K562 (cell line): ENCODE results near the gene DCLK2. TPM values are rescaled to one million over a fixed set of nuclear protein-coding genes. Genes with fewer than 3 reads are reported as not detected.
A peak's percentile ranks its signal among the peaks of the same experiment; 100 is the strongest.

Experiments used
- ATAC-seq: fragments of 200-7000 bp; cut with Tn5 transposase; 3 replicates; pipeline ENCODE4 v1.9.1; 2020; ENCODE audit warnings: moderate library complexity
- Bru-seq: library from RNA; stranded (reverse); fragments of 400-500 nt; gene quantifications from one replicate; lab custom pipeline; 2021; lab: Mats Ljungman, UMichigan
- BruChase-seq, 2 experiments: library from RNA; stranded (reverse); fragments of 400-500 nt; gene quantifications; one replicate each; lab custom pipeline; 2021; lab: Mats Ljungman, UMichigan
- BruUV-seq: library from RNA; stranded (reverse); fragments of 400-500 nt; replicated peaks from 2 replicates; lab custom pipeline; 2021; lab: Mats Ljungman, UMichigan
- CTCF ChIA-PET: fragments of 300-600 bp; formaldehyde crosslinking; extraction: SDS; loops from one replicate; lab custom pipeline; 2021; ENCODE audit warnings: low intra/inter-chr PET ratio; lab: Yijun Ruan, JAX
- POLR2A ChIA-PET: fragments of 300-600, 350-650 bp; sonication (Branson Sonifier 250); formaldehyde crosslinking; extraction: SDS; loops from one replicate; lab custom pipeline; 2021; ENCODE audit warnings: antibody characterized with exemption, inconsistent platforms; lab: Yijun Ruan, JAX
- DNase-seq, 4 experiments: peaks; one replicate each; pipeline versions ENCODE4 v3.0.0 to v3.0.0-alpha.2; 2011 to 2018; ENCODE audit warnings: low spot score in 3 of 4, mixed read lengths in 3 of 4; ENCODE audit errors: extremely low read depth in 1 of 4
- FAIRE-seq: peaks from 2 replicates; lab custom pipeline; 2011; peaks lifted over from hg19 to GRCh38; lab: Jason Lieb, UNC
- H2AFZ ChIP-seq: 2 replicates; pipeline ENCODE4 v1.6.0; 2011; ENCODE audit warnings: low read depth, low read length, control low read depth, inconsistent platforms
- H3K27ac ChIP-seq: fragments of 200-600 bp; 3 replicates; pipeline ENCODE4 v1.8.0; 2011; ENCODE audit warnings: low read depth, mild to moderate bottlenecking, control low read depth, inconsistent platforms, low read length, moderate library complexity, mixed read lengths; ENCODE audit errors: extremely low read depth
- H3K27me3 ChIP-seq, 2 experiments: fragments of 300-600 bp in 1 of 2; 2 replicates in 1 of 2; 3 replicates in 1 of 2; pipeline versions ENCODE4 v1.6.0 to v1.8.0; 2011; ENCODE audit warnings: inconsistent platforms in 2 of 2, low read length in 2 of 2, mild to moderate bottlenecking in 1 of 2, mixed read lengths in 1 of 2, moderate library complexity in 1 of 2; ENCODE audit not compliant: control insufficient read depth in 2 of 2, insufficient read depth in 2 of 2
- H3K36me3 ChIP-seq: fragments of 300-600 bp; 3 replicates; pipeline ENCODE4 v1.8.0; 2011; ENCODE audit warnings: mild to moderate bottlenecking, low read length, inconsistent platforms; ENCODE audit not compliant: control insufficient read depth, insufficient read depth
- H3K4me1 ChIP-seq, 2 experiments: fragments of 200-600 bp in 1 of 2; replicated peaks in 1 of 2; 2 replicates in 1 of 2; 3 replicates in 1 of 2; pipeline versions ENCODE4 v1.5.1 to v1.8.0; 2011; ENCODE audit warnings: inconsistent platforms in 2 of 2, low read length in 2 of 2, mild to moderate bottlenecking in 1 of 2, mixed read lengths in 1 of 2, moderate library complexity in 1 of 2; ENCODE audit not compliant: control insufficient read depth in 2 of 2, insufficient read depth in 2 of 2
- H3K4me2 ChIP-seq: 2 replicates; pipeline ENCODE4 v1.6.1; 2011; ENCODE audit warnings: low read length, control low read depth, inconsistent platforms, mixed read lengths; ENCODE audit not compliant: insufficient read depth
- H3K4me3 ChIP-seq: fragments of 200-600 bp; sonication (generic), shearing (Covaris generic); 2 replicates; pipeline ENCODE4 v1.5.1; 2016; ENCODE audit warnings: control low read depth, inconsistent platforms
- H3K79me2 ChIP-seq: fragments of 200-600 bp; 3 replicates; pipeline ENCODE4 v1.8.0; 2011; ENCODE audit warnings: low read length, inconsistent platforms; ENCODE audit not compliant: control insufficient read depth, insufficient read depth
- H3K9ac ChIP-seq, 2 experiments: 2 replicates each; pipeline versions ENCODE4 v1.6.0 to v1.6.1; 2011; ENCODE audit warnings: low read depth in 2 of 2, low read length in 2 of 2, control low read depth in 1 of 2, inconsistent platforms in 1 of 2, mild to moderate bottlenecking in 1 of 2, mixed read lengths in 1 of 2; ENCODE audit not compliant: insufficient read depth in 1 of 2
- H3K9me1 ChIP-seq: one replicate; pipeline ENCODE4 v1.6.0; 2011; ENCODE audit warnings: inconsistent platforms, mild to moderate bottlenecking, low read length, moderate library complexity; ENCODE audit not compliant: control insufficient read depth, insufficient read depth
- H3K9me3 ChIP-seq: replicated peaks from 2 replicates; pipeline ENCODE4 v1.5.1; 2011; ENCODE audit warnings: low read depth, low read length, inconsistent platforms; ENCODE audit not compliant: control insufficient read depth, insufficient read depth
- H4K20me1 ChIP-seq: replicated peaks from 2 replicates; pipeline ENCODE4 v1.6.1; 2011; ENCODE audit warnings: low read length, inconsistent platforms, mixed read lengths; ENCODE audit not compliant: control insufficient read depth, insufficient read depth
- POLR3G ChIP-seq: IDR thresholded peaks from 2 replicates; pipeline ENCODE4 v1.6.1; 2011; ENCODE audit not compliant: insufficient read length, insufficient replicate concordance; ENCODE audit errors: extremely low read depth
- UBTF ChIP-seq, 2 experiments: IDR thresholded peaks; 2 replicates each; pipeline ENCODE4 v1.6.1; 2012; ENCODE audit warnings: improper control_type of control experiment in 2 of 2, low read depth in 2 of 2, low read length in 2 of 2, borderline replicate concordance in 1 of 2
- whole genome bisulfite sequencing: fragments of 100-300 bp; shearing (Covaris generic); methylation state at CpG from one replicate; pipeline ENCODE4 v1.1.6; 2016; ENCODE audit warnings: low coverage, mixed read lengths; ENCODE audit not compliant: insufficient coverage; ENCODE audit errors: missing lambda C conversion rate; 5-methylcytosine and 5-hydroxymethylcytosine counted together
- in situ Hi-C: fragments of 300-500 bp; cut with MboI; formaldehyde crosslinking; loops from 4 replicates; pipeline ENCODE4 v1.15.0; 2018; ENCODE audit warnings: inconsistent platforms, mixed read lengths
- intact Hi-C: fragments of 100-400 bp; cut with micrococcal nuclease; formaldehyde crosslinking; loops from 2 replicates; pipeline ENCODE4 v1.14.2; 2022
- long read RNA-seq, 3 experiments: library from polyadenylated mRNA in 2 of 3; library from RNA in 1 of 3; unstranded in 2 of 3; stranded (forward) in 1 of 3; transcript quantifications; one replicate each; pipeline ENCODE4 v2.0.0, GENCODE V29; 2019 to 2022
- polyA minus RNA-seq, 3 experiments: library from RNA; depleted of rRNA, polyadenylated mRNA; stranded (reverse); fragments of >200 nt; gene quantifications; 2 replicates each; pipeline ENCODE4 v1.2.3, GENCODE V29; 2011
- polyA plus RNA-seq, 8 experiments: library from polyadenylated mRNA; depleted of rRNA in 4 of 8; stranded (reverse) in 5 of 8; unstranded in 3 of 8; fragments of >200 nt; fragmentation: Nextera tagmentation in 2 of 8; fragmentation: Illumina TruSeq in 1 of 8; extraction: Ambion mirVana in 2 of 8; extraction: Trizol in 1 of 8; gene quantifications; 2 replicates each; pipeline versions ENCODE4 v1.2.1 to v1.2.3, GENCODE V29; 2011 to 2014; ENCODE audit warnings: inconsistent platforms in 1 of 8, missing spikeins in 1 of 8
- total RNA-seq, 7 experiments: library from RNA; depleted of rRNA in 6 of 7; stranded (reverse); fragments of >200 nt in 6 of 7; fragmentation: Illumina TruSeq in 2 of 7; extraction: Trizol in 2 of 7; gene quantifications; 2 replicates each; pipeline versions ENCODE4 v1.2.1 to v1.2.3, GENCODE V29; 2011 to 2021; ENCODE audit warnings: low replicate concordance in 1 of 7

Gene DCLK2
- not detected in 2 replicates for total RNA-seq (2011; cell fraction: chromatin; rRNA removed; ENCODE audit: low replicate concordance)
- not detected in 2 replicates for total RNA-seq (2011; cell fraction: nucleolus; rRNA removed)
- not detected in 2 replicates for total RNA-seq (2011; cell fraction: nucleoplasm; rRNA removed)
- total RNA-seq (2014; rRNA removed), result not detected in 2 replicates
- total RNA-seq (2014; rRNA removed; fragmentation: Illumina TruSeq; extraction: Trizol), result not detected in 2 replicates
- not detected in 2 replicates for total RNA-seq (2015; rRNA removed; fragmentation: Illumina TruSeq; extraction: Trizol)
- 0.07 TPM in 1 of 2 replicates, not detected in the other for total RNA-seq (2021)
- polyA plus RNA-seq (2011; rRNA removed), result not detected in 2 replicates
- polyA plus RNA-seq (2011; cell fraction: cytosol; rRNA removed), result not detected in 2 replicates
- not detected in 2 replicates for polyA plus RNA-seq (2011; cell fraction: nucleus; rRNA removed)
- polyA plus RNA-seq (2012), result 0.01 TPM in 1 of 2 replicates, not detected in the other
- polyA plus RNA-seq (2014; fragmentation: Illumina TruSeq; extraction: Trizol), result not detected in 2 replicates
- polyA plus RNA-seq (2014; fragmentation: Nextera tagmentation; extraction: Ambion mirVana), result not detected
- polyA plus RNA-seq (2014; rRNA removed), result not detected in 2 replicates
- not detected in 2 replicates for polyA minus RNA-seq (2011; rRNA and poly(A)+ RNA removed)
- polyA minus RNA-seq (2011; cell fraction: cytosol; rRNA and poly(A)+ RNA removed), result not detected in 2 replicates
- not detected in 2 replicates for polyA minus RNA-seq (2011; cell fraction: nucleus; rRNA and poly(A)+ RNA removed)
- Bru-seq, nascent RNA, result percentile 6 among the genes with signal in this experiment
- percentile 5 among the genes with signal in this experiment for BruChase-seq, experiment 1, labeled RNA remaining after a 2-hour chase
- percentile 4 among the genes with signal in this experiment for BruChase-seq, experiment 2, labeled RNA remaining after a 6-hour chase
- long read RNA-seq, experiment 1, result 0 reads
- long read RNA-seq, experiment 2, result 0 reads
- long read RNA-seq, experiment 3, result 0 reads

GRCh38 chr4:150078041-150078578 is at the start of gene DCLK2:
Gene DCLK2 (plus strand): TSS chr4:150078445. CDS start chr4:150079028, 583 bp downstream.
- Histone ChIP-seq H4K20me1 (no peaks in the 10 kb centered on the region), H3K9me3 (no peaks in the 10 kb centered on the region), H3K27ac (no peak within 1 kb of the TSS), H3K79me2 (no peaks in the 10 kb centered on the region), H3K9me1 (no peaks in the 10 kb centered on the region), H3K4me3 (no peak within 1 kb of the TSS), H3K4me1 (peaks cover 0 to 15% of the 10 kb centered on the region in 2 experiments; a peak in 2 of 5 replicates), H3K36me3 (no peaks in the 10 kb centered on the region), H3K9ac (no peak within 1 kb of the TSS), H3K27me3 (peaks cover 2 to 23% of the 10 kb centered on the region in 2 experiments; a peak in 2 of 5 replicates), H2AFZ (no peak within 1 kb of the TSS), H3K4me2 (no peak within 1 kb of the TSS)
- in situ Hi-C loops, result no loop called here
- intact Hi-C loops, result no loop called here
- CTCF ChIA-PET, result no interaction called here
- WGBS, result 13% methylated on average over 24 of the region's 68 CpGs
- no TSS peak for BruUV-seq
- POLR2A ChIA-PET, result no interaction called here
- TF ChIP-seq UBTF (IDR thresholded peaks at IDR 0.05; ENCODE audit: borderline replicate concordance in 1 of 2, low read depth in 2 of 2, low read length in 2 of 2) (0 out of 4 replicates have a peak, but pooled peaks of 1 of the 2 experiments have one; percentile 35), POLR3G (no peak)
- peak; percentile 58 for ATAC-seq
- DNase-seq, result peak; percentile 15 to 22 (median 20)
- FAIRE-seq, result no peak
